Stimulated activated CD4-positive, alpha-beta T cell treated with anti-CD3 and anti-CD28 coated beads, Interleukin-12 subunit alpha, Interleukin-12 subunit beta, amount 100 ng/mL, for 24 hours (primary cell): ENCODE data around the gene F9.

Source experiments
- DNase-seq, 2 experiments: peaks; one replicate each; pipeline ENCODE4 v3.0.0-alpha.2; 2020; ENCODE audit warnings: low read depth in 2 of 2

F9 gene

GRCh38 chrX:139600105-139600504, 69.6 kb downstream of the F9 start:
- DNase-seq, result no peak
